IPS-18a (cell line): ENCODE measurements around the gene PARP9.

Experiments used
- H3K27ac ChIP-seq: one replicate; pipeline ENCODE4 v1.5.1; 2013; ENCODE audit warnings: low read length
- H3K27me3 ChIP-seq: one replicate; pipeline ENCODE4 v1.6.1; 2013; ENCODE audit warnings: mild to moderate bottlenecking, low read length; ENCODE audit not compliant: control insufficient read depth, insufficient read depth
- H3K36me3 ChIP-seq: one replicate; pipeline ENCODE4 v1.6.1; 2013; ENCODE audit warnings: low read depth, low read length; ENCODE audit not compliant: control insufficient read depth
- H3K4me1 ChIP-seq: one replicate; pipeline ENCODE4 v1.6.1; 2013; ENCODE audit warnings: low read depth, low read length; ENCODE audit not compliant: control insufficient read depth
- H3K4me3 ChIP-seq: one replicate; pipeline ENCODE4 v1.5.1; 2013; ENCODE audit warnings: low read length
- H3K9ac ChIP-seq: one replicate; pipeline ENCODE4 v1.6.1; 2013; ENCODE audit warnings: mild to moderate bottlenecking, low read length, moderate library complexity
- H3K9me3 ChIP-seq: one replicate; pipeline ENCODE4 v1.6.1; 2013; ENCODE audit warnings: low read depth, low read length; ENCODE audit not compliant: control insufficient read depth

PARP9 gene

DNA sequence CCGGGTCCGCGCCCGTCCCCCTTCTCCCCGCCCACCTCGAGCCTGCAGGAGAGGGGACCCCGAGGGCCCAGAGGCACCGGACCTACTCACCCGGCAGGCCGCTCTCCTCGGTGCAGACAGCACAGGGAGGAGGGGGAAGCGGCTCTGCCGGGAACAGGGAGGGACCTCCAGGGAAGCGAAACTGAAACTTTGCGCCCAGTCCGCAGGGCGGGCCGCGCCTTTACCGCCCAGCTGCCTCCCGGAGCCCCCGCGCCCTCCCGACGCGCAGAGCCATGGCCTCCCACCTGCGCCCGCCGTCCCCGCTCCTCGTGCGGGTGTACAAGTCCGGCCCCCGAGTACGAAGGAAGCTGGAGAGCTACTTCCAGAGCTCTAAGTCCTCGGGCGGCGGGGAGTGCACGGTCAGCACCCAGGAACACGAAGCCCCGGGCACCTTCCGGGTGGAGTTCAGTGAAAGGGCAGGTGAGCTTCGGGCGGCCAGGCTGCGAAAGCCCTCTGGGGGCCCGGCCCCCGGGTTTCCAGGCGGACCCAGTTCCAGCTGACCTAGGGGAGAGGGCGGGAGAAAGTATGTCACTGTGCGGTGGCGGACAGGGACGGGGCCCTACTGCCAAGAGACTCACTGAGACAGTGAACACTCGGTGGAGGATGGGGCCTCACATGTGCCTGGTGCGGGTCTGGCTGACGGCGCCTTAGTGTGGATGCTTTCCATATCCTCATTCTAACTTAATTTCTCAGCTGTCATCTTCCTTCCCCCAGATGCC is at the start of gene PARP9, which contains the start of gene DTX3L:
Gene PARP9, minus strand, starts transcription at position 146 of the 758 bp plus-strand sequence. CDS start 4,680 bp downstream, outside the sequence.
Gene DTX3L, plus strand, starts transcription at position 184 of the 758 bp plus-strand sequence. Its CDS starts 89 bp downstream, at position 273.
- H3K36me3 ChIP-seq = no peaks in the 10 kb centered on the region
- H3K9ac ChIP-seq = peak within 1 kb of the TSS; percentile 69
- H3K27me3 ChIP-seq = peaks cover 9% of the 10 kb centered on the region
- peak within 1 kb of the TSS; percentile 74 for H3K4me3 ChIP-seq
- peaks cover 12% of the 10 kb centered on the region for H3K4me1 ChIP-seq
- H3K27ac ChIP-seq = no peak within 1 kb of the TSS
- H3K9me3 ChIP-seq = no peaks in the 10 kb centered on the region

DNA sequence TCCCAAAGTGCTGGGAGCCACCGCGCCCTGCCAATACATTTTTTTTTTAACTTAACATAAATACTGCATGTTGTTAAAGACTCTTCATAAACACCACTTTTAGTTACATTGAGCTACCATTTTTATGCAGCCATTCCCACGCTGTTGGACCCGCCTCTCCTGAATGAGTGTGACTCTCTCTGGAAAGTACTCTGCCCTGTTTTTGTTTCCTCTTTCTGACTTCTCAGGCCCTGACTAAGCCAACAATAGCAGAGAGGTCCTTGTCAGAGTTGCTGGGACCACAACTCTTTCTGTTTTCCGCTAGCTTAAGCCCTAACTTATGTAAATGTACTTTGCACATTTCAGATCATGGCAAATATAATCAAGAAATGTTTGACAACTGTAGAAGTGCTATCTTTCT is 48.6 kb upstream of the PARP9 start:
- no peaks in the 10 kb centered on the region for H3K9me3 ChIP-seq
- H3K36me3 ChIP-seq = no peaks in the 10 kb centered on the region
- no peak overlapping the region for H3K27ac ChIP-seq
- peaks cover 8% of the 10 kb centered on the region for H3K4me1 ChIP-seq
- H3K9ac ChIP-seq = no peak overlapping the region
- no peak overlapping the region for H3K4me3 ChIP-seq
- H3K27me3 ChIP-seq = no peaks in the 10 kb centered on the region

DNA sequence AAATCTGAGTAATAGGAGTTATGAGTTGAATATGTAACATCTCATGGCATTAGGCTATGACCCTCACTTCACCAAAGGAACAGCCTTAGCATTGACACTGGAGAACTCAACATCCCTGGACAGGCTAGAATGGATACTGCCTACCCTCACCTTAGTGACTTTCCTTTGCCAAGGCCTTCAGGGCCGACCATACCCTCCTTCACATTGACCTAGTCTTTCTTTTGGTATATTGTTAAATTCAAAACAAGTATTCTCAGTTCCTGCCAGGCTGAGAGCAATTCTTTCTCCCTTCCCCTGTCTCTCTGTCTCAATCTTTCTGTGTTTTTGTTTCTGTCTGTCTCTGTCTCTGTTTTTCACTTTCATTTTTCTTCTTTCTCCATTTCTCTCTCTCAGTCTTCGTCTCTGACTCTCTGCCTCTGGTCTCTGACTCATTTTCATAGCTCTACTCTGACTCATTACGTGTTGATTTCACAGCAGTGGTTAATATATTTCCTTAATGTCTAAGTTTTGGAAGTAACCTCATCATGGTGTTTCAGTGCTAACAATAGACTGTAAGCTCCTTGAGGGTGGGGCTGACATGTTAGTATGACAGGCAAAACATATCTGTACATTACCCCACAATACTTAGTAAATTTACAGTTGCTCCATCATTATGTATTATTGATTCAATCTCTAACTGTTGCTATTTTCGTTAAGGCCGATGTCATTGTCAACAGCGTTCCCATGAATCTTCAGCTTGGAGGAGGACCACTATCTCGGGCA is 45.9 kb upstream of the PARP9 start:
- peaks cover under 1% of the 10 kb centered on the region for H3K4me1 ChIP-seq
- H3K9ac ChIP-seq = no peak overlapping the region
- no peaks in the 10 kb centered on the region for H3K27me3 ChIP-seq
- H3K27ac ChIP-seq = no peak overlapping the region
- no peaks in the 10 kb centered on the region for H3K36me3 ChIP-seq
- no peaks in the 10 kb centered on the region for H3K9me3 ChIP-seq
- no peak overlapping the region for H3K4me3 ChIP-seq

- Histone ChIP-seq H3K9me3 (no peaks in the 10 kb centered on the region), H3K4me3 (no peak overlapping the region), H3K27me3 (no peaks in the 10 kb centered on the region), H3K36me3 (no peaks in the 10 kb centered on the region), H3K4me1 (no peaks in the 10 kb centered on the region), H3K9ac (no peak overlapping the region), H3K27ac (no peak overlapping the region)
Measured at GRCh38 chr3:122608916-122609315, 44.8 kb upstream of the PARP9 start.

GRCh38 chr3:122606330-122606729 is 42.2 kb upstream of the PARP9 start:
- H3K4me3 ChIP-seq = no peak overlapping the region
- no peaks in the 10 kb centered on the region for H3K36me3 ChIP-seq
- H3K9ac ChIP-seq = no peak overlapping the region
- no peak overlapping the region for H3K27ac ChIP-seq
- H3K27me3 ChIP-seq = no peaks in the 10 kb centered on the region
- H3K4me1 ChIP-seq = peaks cover 4% of the 10 kb centered on the region
- H3K9me3 ChIP-seq = no peaks in the 10 kb centered on the region

DNA sequence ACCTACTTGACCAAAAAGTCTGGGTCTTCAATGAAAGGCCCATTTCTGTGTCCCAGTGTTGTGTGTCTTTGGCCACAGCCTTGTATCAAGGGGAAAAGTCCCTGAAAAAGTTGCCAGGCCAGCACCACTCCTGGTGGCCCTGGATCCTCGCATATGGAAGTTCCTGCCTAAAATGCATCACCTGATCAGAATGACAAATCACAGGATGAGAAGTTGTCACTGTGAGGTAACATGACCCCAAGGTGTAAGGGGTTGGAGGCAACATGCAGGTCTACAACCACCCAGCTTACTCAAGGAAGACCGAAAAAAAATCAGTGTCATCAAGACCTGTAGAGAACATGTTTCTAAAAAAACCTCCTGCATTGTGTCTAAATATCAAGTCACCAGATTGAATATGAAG is 39.0 kb upstream of the PARP9 start:
- Histone ChIP-seq H3K4me1 (peaks cover 4% of the 10 kb centered on the region), H3K9ac (no peak overlapping the region), H3K27me3 (no peaks in the 10 kb centered on the region), H3K27ac (no peak overlapping the region), H3K36me3 (no peaks in the 10 kb centered on the region), H3K4me3 (no peak overlapping the region), H3K9me3 (no peaks in the 10 kb centered on the region)

DNA sequence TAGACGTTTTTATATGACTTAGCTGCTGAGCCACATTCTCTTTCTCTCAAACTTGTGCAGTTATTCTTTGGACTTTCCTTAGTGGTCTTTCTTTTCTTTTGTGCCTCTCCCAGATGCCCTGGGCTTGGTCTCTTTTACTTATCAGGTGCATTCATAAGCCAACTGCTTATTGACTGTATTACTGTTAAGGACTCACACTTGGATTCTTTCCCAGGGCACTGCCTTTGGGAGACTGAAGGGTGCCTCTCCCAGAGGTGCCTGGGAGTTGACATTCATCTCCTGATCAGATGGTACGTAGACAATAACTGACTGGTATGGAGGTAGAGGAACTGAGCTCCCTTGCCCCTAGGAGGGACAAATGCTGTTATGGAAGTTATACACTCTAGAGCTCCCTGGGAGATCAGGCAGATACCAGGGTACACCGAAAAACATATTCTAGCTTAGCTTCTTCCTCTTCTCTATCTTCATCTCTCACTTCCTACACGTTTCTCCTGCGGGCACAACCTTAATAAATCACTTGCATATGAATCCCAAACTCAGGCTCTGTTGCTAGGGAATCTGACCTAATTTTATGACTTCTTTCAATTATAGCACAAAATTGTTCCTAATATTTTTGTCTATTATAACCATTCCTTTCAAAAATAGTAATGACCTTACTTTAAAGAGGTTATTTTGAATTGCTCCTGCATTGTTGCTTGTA is 38.1 kb upstream of the PARP9 start:
- peaks cover 4% of the 10 kb centered on the region for H3K4me1 ChIP-seq

DNA sequence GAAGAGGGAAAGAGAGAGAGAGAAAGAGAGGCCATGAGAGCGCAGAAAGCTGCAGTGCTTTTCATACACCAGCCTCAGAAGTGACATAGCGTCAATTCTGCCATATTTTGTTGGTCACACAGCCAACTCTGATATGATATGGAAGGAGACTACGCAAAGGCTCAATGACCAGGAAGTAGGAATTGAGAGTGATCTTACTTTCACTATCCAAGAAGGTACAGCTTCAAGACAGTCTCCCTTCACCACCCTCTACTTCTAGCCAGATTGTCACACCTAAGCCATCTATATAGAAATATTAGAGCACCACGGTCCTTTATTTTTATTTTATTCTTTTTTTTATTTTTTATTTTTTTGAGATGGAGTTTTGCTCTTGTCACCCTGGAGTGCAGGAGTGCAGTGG is 34.5 kb upstream of the PARP9 start:
- H3K4me1 ChIP-seq = peaks cover 4% of the 10 kb centered on the region
- H3K36me3 ChIP-seq = no peaks in the 10 kb centered on the region
- no peaks in the 10 kb centered on the region for H3K9me3 ChIP-seq
- no peak overlapping the region for H3K9ac ChIP-seq
- H3K4me3 ChIP-seq = no peak overlapping the region
- no peaks in the 10 kb centered on the region for H3K27me3 ChIP-seq
- no peak overlapping the region for H3K27ac ChIP-seq

More for the DNA sequence above, 38.1 kb upstream of the PARP9 start:
- H3K36me3 ChIP-seq = no peaks in the 10 kb centered on the region
- no peaks in the 10 kb centered on the region for H3K27me3 ChIP-seq
- H3K9ac ChIP-seq = no peak overlapping the region
- H3K27ac ChIP-seq = no peak overlapping the region
- H3K4me3 ChIP-seq = no peak overlapping the region
- H3K9me3 ChIP-seq = no peaks in the 10 kb centered on the region

- Histone ChIP-seq H3K36me3 (no peaks in the 10 kb centered on the region), H3K9ac (no peak overlapping the region), H3K4me1 (peaks cover 1% of the 10 kb centered on the region), H3K4me3 (no peak overlapping the region), H3K27ac (no peak overlapping the region), H3K27me3 (no peaks in the 10 kb centered on the region), H3K9me3 (no peaks in the 10 kb centered on the region)
Measured at GRCh38 chr3:122598151-122598550, 34.1 kb upstream of the PARP9 start.

DNA sequence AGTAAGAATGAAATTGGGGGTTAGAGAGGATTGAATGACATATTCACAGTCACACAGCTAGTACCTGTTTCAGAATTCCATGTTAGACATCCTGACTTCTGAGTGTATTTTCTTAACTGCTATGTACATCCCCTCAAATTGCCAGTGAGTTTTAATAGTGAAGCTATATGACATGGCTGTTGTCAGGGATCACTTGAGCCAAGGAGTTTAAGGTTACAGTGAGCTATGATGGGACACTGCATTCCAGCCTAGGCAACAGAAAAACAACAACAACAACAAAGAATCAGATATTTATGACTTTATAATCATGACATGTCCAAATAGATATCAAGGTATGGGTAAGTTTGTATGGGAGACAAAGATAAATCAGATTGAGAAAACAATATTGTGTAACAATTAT is 29.9 kb upstream of the PARP9 start:
- H3K36me3 ChIP-seq = no peaks in the 10 kb centered on the region
- H3K4me3 ChIP-seq = no peak overlapping the region
- H3K4me1 ChIP-seq = peaks cover 3% of the 10 kb centered on the region
- H3K9ac ChIP-seq = no peak overlapping the region
- no peaks in the 10 kb centered on the region for H3K9me3 ChIP-seq
- H3K27me3 ChIP-seq = no peaks in the 10 kb centered on the region
- H3K27ac ChIP-seq = no peak overlapping the region

DNA sequence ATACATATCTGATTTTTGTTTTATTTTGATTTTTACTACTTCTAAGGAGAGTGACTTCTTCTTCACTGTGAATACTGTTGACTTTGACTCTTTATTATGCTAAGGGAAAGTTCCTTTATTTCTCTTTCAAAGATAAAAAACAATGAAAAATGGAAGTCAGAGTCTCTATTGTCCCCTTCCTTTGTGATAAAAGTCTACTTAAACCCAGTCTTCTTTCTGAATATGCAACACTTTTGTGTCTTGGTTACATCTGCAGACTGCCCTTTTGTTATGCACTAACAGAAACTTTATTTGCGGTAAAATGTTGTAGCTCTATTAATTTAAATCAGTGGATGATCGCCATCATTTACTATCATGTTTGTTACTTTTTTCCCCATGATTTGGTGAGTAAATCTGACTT is 26.5 kb upstream of the PARP9 start:
- H3K27ac ChIP-seq = no peak overlapping the region
- H3K4me3 ChIP-seq = no peak overlapping the region
- no peaks in the 10 kb centered on the region for H3K36me3 ChIP-seq
- no peaks in the 10 kb centered on the region for H3K9me3 ChIP-seq
- no peak overlapping the region for H3K9ac ChIP-seq
- H3K27me3 ChIP-seq = no peaks in the 10 kb centered on the region
- peaks cover 3% of the 10 kb centered on the region for H3K4me1 ChIP-seq
